Breast epithelium (tissue), 3 donors: ENCODE data around the gene CNTNAP2.

Source experiments
- CTCF ChIP-seq, 3 donors: fragments of 450-650 bp; IDR thresholded peaks; one replicate each; pipeline ENCODE4 v1.5.1; 2016 to 2017; ENCODE audit warnings: antibody characterized with exemption in 3 of 3, mild to moderate bottlenecking in 3 of 3, moderate library complexity in 3 of 3
- POLR2A ChIP-seq: fragments of 450-650 bp; IDR thresholded peaks from one replicate; pipeline ENCODE4 v1.6.1; 2016; ENCODE audit warnings: antibody characterized with exemption, mild to moderate bottlenecking, moderate library complexity
- POLR2AphosphoS5 ChIP-seq, 3 donors: sonication (generic); formaldehyde crosslinking; IDR thresholded peaks; one replicate each; pipeline ENCODE4 v1.6.1; 2017; ENCODE audit warnings: antibody characterized with exemption in 3 of 3

- TF ChIP-seq CTCF (IDR thresholded peaks at IDR 0.05) = no peak
- TF ChIP-seq POLR2AphosphoS5 (IDR thresholded peaks at IDR 0.05) = no peak
- no peak for TF ChIP-seq POLR2A
Observed at GRCh38 chr7:148238761-148239325, 2122.2 kb downstream of the CNTNAP2 start.
